Smooth muscle cell (in vitro differentiated cells): ENCODE results near the gene DBNDD1. TPM values are rescaled to one million over a fixed set of nuclear protein-coding genes. Genes with fewer than 3 reads are reported as not detected.
A peak's percentile ranks its signal among the peaks of the same experiment; 100 is the strongest.

Experiments
- DNase-seq: peaks from one replicate; lab custom pipeline; 2025; ENCODE audit not compliant: unreplicated experiment; lab: John Stamatoyannopoulos, UW
- H2AFZ ChIP-seq: fragments of 200-600 bp; sonication (generic); 2 replicates; pipeline ENCODE4 v1.6.0; 2016; ENCODE audit warnings: antibody characterized with exemption, low read depth, mild to moderate bottlenecking
- H3F3A ChIP-seq: fragments of 200-600 bp; sonication (generic); 2 replicates; pipeline ENCODE4 v1.6.0; 2017; ENCODE audit warnings: antibody characterized with exemption, low read depth
- H3K27ac ChIP-seq: fragments of 200-600 bp; sonication (generic); 2 replicates; pipeline ENCODE4 v1.5.1; 2016; ENCODE audit warnings: low read depth, mild to moderate bottlenecking
- H3K27me3 ChIP-seq: fragments of 200-600 bp; sonication (generic); 2 replicates; pipeline ENCODE4 v1.6.1; 2016; ENCODE audit warnings: low read depth, mild to moderate bottlenecking
- H3K36me3 ChIP-seq: fragments of 200-600 bp; sonication (generic); 2 replicates; pipeline ENCODE4 v1.5.1; 2016; ENCODE audit warnings: low read depth
- H3K4me1 ChIP-seq: fragments of 200-600 bp; sonication (generic); 2 replicates; pipeline ENCODE4 v1.5.1; 2016; ENCODE audit warnings: low read depth
- H3K4me2 ChIP-seq: fragments of 200-600 bp; sonication (generic); 2 replicates; pipeline ENCODE4 v1.6.0; 2016; ENCODE audit warnings: mild to moderate bottlenecking
- H3K4me3 ChIP-seq: fragments of 200-600 bp; sonication (generic); 2 replicates; pipeline ENCODE4 v1.5.1; 2016; ENCODE audit warnings: mild to moderate bottlenecking
- H3K79me2 ChIP-seq: fragments of 200-600 bp; sonication (generic); 2 replicates; pipeline ENCODE4 v1.6.0; 2016; ENCODE audit warnings: low read depth, mild to moderate bottlenecking
- H3K9ac ChIP-seq: fragments of 200-600 bp; sonication (generic); 2 replicates; pipeline ENCODE4 v1.6.0; 2016; ENCODE audit warnings: low read depth
- H3K9me3 ChIP-seq: fragments of 200-600 bp; sonication (generic); replicated peaks from 2 replicates; pipeline ENCODE4 v1.5.1; 2016; ENCODE audit warnings: low read depth
- H4K20me1 ChIP-seq: fragments of 200-600 bp; sonication (generic); 2 replicates; pipeline ENCODE4 v1.6.0; 2016; ENCODE audit warnings: low read depth
- WGBS: methylation state at CpG from one replicate; pipeline ENCODE4 v1.1.7; 2016; ENCODE audit warnings: low lambda C conversion rate; 5-methylcytosine and 5-hydroxymethylcytosine counted together
- polyA plus RNA-seq: library from polyadenylated mRNA; unstranded; fragments of >200 nt; fragmentation: Nextera tagmentation; extraction: Ambion mirVana; gene quantifications from 2 replicates; pipeline ENCODE4 v1.2.1, GENCODE V29; 2016
- total RNA-seq: library from RNA; depleted of rRNA; stranded (reverse); fragments of >200 nt; gene quantifications from 2 replicates; pipeline ENCODE4 v1.2.3, GENCODE V29; 2014
- TF ChIP-seq, protein P1 (sequence below): fragments of 200-600 bp; sonication (generic); IDR thresholded peaks from 2 replicates; pipeline ENCODE4 v1.5.1; 2017; ENCODE audit warnings: borderline replicate concordance, mild to moderate bottlenecking, antibody characterized with exemption; ENCODE audit not compliant: insufficient read depth, poor library complexity, severe bottlenecking

DBNDD1 gene
- total and polyA plus RNA-seq, 2 experiments from 2014 or later, result 3.3 to 3.8 TPM

GRCh38 chr16:90020260-90020837, 1.1 kb upstream of the DBNDD1 start:
- Histone ChIP-seq H3K4me1 (peaks cover 15% of the 10 kb centered on the region), H3K9ac (peak overlapping the region; percentile 61), H3K27ac (peak overlapping the region; percentile 85), H2AFZ (no peak overlapping the region), H3K27me3 (peaks cover 14% of the 10 kb centered on the region), H3F3A (peaks cover 5% of the 10 kb centered on the region), H3K4me2 (peak overlapping the region; percentile 97), H3K9me3 (no peaks in the 10 kb centered on the region), H3K36me3 (no peaks in the 10 kb centered on the region), H4K20me1 (no peaks in the 10 kb centered on the region), H3K79me2 (no peaks in the 10 kb centered on the region), H3K4me3 (peak overlapping the region; percentile 69)
- DNase-seq, result no peak
- TF ChIP-seq, protein P1, sequence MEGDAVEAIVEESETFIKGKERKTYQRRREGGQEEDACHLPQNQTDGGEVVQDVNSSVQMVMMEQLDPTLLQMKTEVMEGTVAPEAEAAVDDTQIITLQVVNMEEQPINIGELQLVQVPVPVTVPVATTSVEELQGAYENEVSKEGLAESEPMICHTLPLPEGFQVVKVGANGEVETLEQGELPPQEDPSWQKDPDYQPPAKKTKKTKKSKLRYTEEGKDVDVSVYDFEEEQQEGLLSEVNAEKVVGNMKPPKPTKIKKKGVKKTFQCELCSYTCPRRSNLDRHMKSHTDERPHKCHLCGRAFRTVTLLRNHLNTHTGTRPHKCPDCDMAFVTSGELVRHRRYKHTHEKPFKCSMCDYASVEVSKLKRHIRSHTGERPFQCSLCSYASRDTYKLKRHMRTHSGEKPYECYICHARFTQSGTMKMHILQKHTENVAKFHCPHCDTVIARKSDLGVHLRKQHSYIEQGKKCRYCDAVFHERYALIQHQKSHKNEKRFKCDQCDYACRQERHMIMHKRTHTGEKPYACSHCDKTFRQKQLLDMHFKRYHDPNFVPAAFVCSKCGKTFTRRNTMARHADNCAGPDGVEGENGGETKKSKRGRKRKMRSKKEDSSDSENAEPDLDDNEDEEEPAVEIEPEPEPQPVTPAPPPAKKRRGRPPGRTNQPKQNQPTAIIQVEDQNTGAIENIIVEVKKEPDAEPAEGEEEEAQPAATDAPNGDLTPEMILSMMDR, result no peak
- WGBS, result 25% methylated on average over 9 of the region's 9 CpGs

GRCh38 chr16:90019543-90020259, 445 bp upstream of the DBNDD1 start:
- Histone ChIP-seq H3K9ac (peak overlapping the region; percentile 78), H3K4me1 (peaks cover 15% of the 10 kb centered on the region), H3K27ac (peak overlapping the region; percentile 85), H3K36me3 (no peaks in the 10 kb centered on the region), H3K4me3 (peak overlapping the region; percentile 69), H3K4me2 (peak overlapping the region; percentile 97), H2AFZ (no peak overlapping the region), H4K20me1 (no peaks in the 10 kb centered on the region), H3K9me3 (no peaks in the 10 kb centered on the region), H3F3A (peaks cover 5% of the 10 kb centered on the region), H3K27me3 (peaks cover 14% of the 10 kb centered on the region), H3K79me2 (no peaks in the 10 kb centered on the region)
- TF ChIP-seq, protein P1, result peak; percentile 48
- WGBS, result 1% methylated on average over 33 of the region's 57 CpGs
- no peak for DNase-seq

GRCh38 chr16:90018297-90018651, 982 bp downstream of the DBNDD1 start:
- Histone ChIP-seq H3K4me1 (peaks cover 15% of the 10 kb centered on the region), H3K4me2 (peak overlapping the region; percentile 97), H2AFZ (no peak overlapping the region), H3K36me3 (no peaks in the 10 kb centered on the region), H3K9me3 (no peaks in the 10 kb centered on the region), H3K4me3 (peak overlapping the region; percentile 62), H3F3A (peaks cover 5% of the 10 kb centered on the region), H3K27me3 (peaks cover 14% of the 10 kb centered on the region), H4K20me1 (no peaks in the 10 kb centered on the region), H3K27ac (no peak overlapping the region), H3K9ac (no peak overlapping the region), H3K79me2 (no peaks in the 10 kb centered on the region)
- TF ChIP-seq, protein P1, result no peak
- no peak for DNase-seq
- 39% methylated on average over 7 of the region's 7 CpGs for WGBS
